Activated T-helper 2 cell treated with anti-CD3 and anti-CD28 coated beads, Interferon-gamma antibody, Interleukin-2, Interleukin-4, amounts not matched to agents 10 μg/mL and 5 μg/mL and 100 μg/mL, durations not matched to agents 14 hours and 24 hours and 36 hours (primary cell): ENCODE results near the gene FN3KRP. TPM values are rescaled to one million over a fixed set of nuclear protein-coding genes. Genes with fewer than 3 reads are reported as not detected.

Experiments
- DNase-seq: peaks from one replicate; pipeline ENCODE4 v3.0.0; 2021; ENCODE audit warnings: low spot score
- H3K27ac Mint-ChIP-seq: one replicate; pipeline ENCODE4 v1.8.0; 2021; ENCODE audit warnings: mixed read lengths
- H3K27me3 Mint-ChIP-seq: one replicate; pipeline ENCODE4 v1.8.0; 2021; ENCODE audit warnings: low read depth, mixed read lengths
- H3K36me3 Mint-ChIP-seq: one replicate; pipeline ENCODE4 v1.8.0; 2021; ENCODE audit warnings: low read depth, mixed read lengths
- H3K4me1 Mint-ChIP-seq: one replicate; pipeline ENCODE4 v1.8.0; 2021; ENCODE audit warnings: low read depth, mixed read lengths
- H3K4me3 Mint-ChIP-seq: one replicate; pipeline ENCODE4 v1.8.0; 2021; ENCODE audit warnings: low read depth, mild to moderate bottlenecking, moderate library complexity, mixed read lengths
- H3K9me3 Mint-ChIP-seq: one replicate; pipeline ENCODE4 v1.8.0; 2021; ENCODE audit warnings: mixed read lengths
- intact Hi-C: fragments of 100-400 bp; cut with micrococcal nuclease; formaldehyde crosslinking; loops from one replicate; pipeline ENCODE4 v1.15.1; 2023
- total RNA-seq: library from RNA; stranded (reverse); gene quantifications from 2 replicates; pipeline ENCODE4 v1.2.3, GENCODE V29; 2022

Gene FN3KRP
- total RNA-seq, 1 donor from 2014 or later = 39.6 TPM

GRCh38 chr17:82703935-82704865, 12.3 kb upstream of the FN3KRP start:
- Mint-ChIP-seq H3K4me3 (no peak overlapping the region), H3K9me3 (no peaks in the 10 kb centered on the region)

GRCh38 chr17:82704886-82705285, 11.6 kb upstream of the FN3KRP start:
- no peaks in the 10 kb centered on the region for H3K36me3 Mint-ChIP-seq
- no peak overlapping the region for H3K27ac Mint-ChIP-seq
- no peak for DNase-seq
- intact Hi-C loops = no loop called here
- H3K9me3 Mint-ChIP-seq = no peaks in the 10 kb centered on the region
- H3K4me1 Mint-ChIP-seq = peaks cover 1% of the 10 kb centered on the region
- no peaks in the 10 kb centered on the region for H3K27me3 Mint-ChIP-seq
- H3K4me3 Mint-ChIP-seq = no peak overlapping the region

More at GRCh38 chr17:82703935-82704865, 12.3 kb upstream of the FN3KRP start:
- intact Hi-C loops = no loop called here
- H3K27me3 Mint-ChIP-seq = peaks cover under 1% of the 10 kb centered on the region
- H3K27ac Mint-ChIP-seq = no peak overlapping the region
- DNase-seq = no peak
- H3K4me1 Mint-ChIP-seq = peaks cover 3% of the 10 kb centered on the region
- H3K36me3 Mint-ChIP-seq = no peaks in the 10 kb centered on the region

GRCh38 chr17:82705756-82706155, 10.8 kb upstream of the FN3KRP start:
- Mint-ChIP-seq H3K36me3 (no peaks in the 10 kb centered on the region), H3K4me3 (no peak overlapping the region), H3K27me3 (no peaks in the 10 kb centered on the region), H3K27ac (no peak overlapping the region), H3K4me1 (peaks cover 1% of the 10 kb centered on the region), H3K9me3 (no peaks in the 10 kb centered on the region)
- intact Hi-C loops = no loop called here
- DNase-seq = no peak

GRCh38 chr17:82709024-82709675, 7.4 kb upstream of the FN3KRP start:
- intact Hi-C loops = no loop called here
- Mint-ChIP-seq H3K4me1 (peaks cover 1% of the 10 kb centered on the region), H3K9me3 (no peaks in the 10 kb centered on the region), H3K27me3 (no peaks in the 10 kb centered on the region), H3K36me3 (no peaks in the 10 kb centered on the region), H3K27ac (no peak overlapping the region), H3K4me3 (no peak overlapping the region)
- DNase-seq = no peak

GRCh38 chr17:82709676-82710498, 6.6 kb upstream of the FN3KRP start:
- Mint-ChIP-seq H3K27me3 (no peaks in the 10 kb centered on the region), H3K36me3 (no peaks in the 10 kb centered on the region), H3K4me3 (no peak overlapping the region), H3K9me3 (no peaks in the 10 kb centered on the region), H3K4me1 (peaks cover 1% of the 10 kb centered on the region), H3K27ac (no peak overlapping the region)
- intact Hi-C loops = no loop called here
- no peak for DNase-seq

GRCh38 chr17:82710499-82711232, 5.8 kb upstream of the FN3KRP start:
- peaks cover 1% of the 10 kb centered on the region for H3K4me1 Mint-ChIP-seq
- H3K36me3 Mint-ChIP-seq = no peaks in the 10 kb centered on the region
- H3K27me3 Mint-ChIP-seq = no peaks in the 10 kb centered on the region
- no peak overlapping the region for H3K27ac Mint-ChIP-seq
- H3K4me3 Mint-ChIP-seq = no peak overlapping the region
- intact Hi-C loops = no loop called here
- DNase-seq = no peak
- H3K9me3 Mint-ChIP-seq = no peaks in the 10 kb centered on the region

GRCh38 chr17:82713071-82713723, 3.3 kb upstream of the FN3KRP start:
- DNase-seq = no peak
- peaks cover 10% of the 10 kb centered on the region for H3K36me3 Mint-ChIP-seq
- no peaks in the 10 kb centered on the region for H3K9me3 Mint-ChIP-seq
- H3K27me3 Mint-ChIP-seq = no peaks in the 10 kb centered on the region
- intact Hi-C loops = no loop called here
- peaks cover 7% of the 10 kb centered on the region for H3K4me1 Mint-ChIP-seq
- H3K27ac Mint-ChIP-seq = no peak overlapping the region
- H3K4me3 Mint-ChIP-seq = peak overlapping the region; percentile 34

- H3K36me3 Mint-ChIP-seq = peaks cover 40% of the 10 kb centered on the region
- H3K4me1 Mint-ChIP-seq = peaks cover 10% of the 10 kb centered on the region
- H3K4me3 Mint-ChIP-seq = peak overlapping the region; percentile 42
- no peaks in the 10 kb centered on the region for H3K27me3 Mint-ChIP-seq
- DNase-seq = no peak
- intact Hi-C loops = no loop called here
- H3K9me3 Mint-ChIP-seq = no peaks in the 10 kb centered on the region
- H3K27ac Mint-ChIP-seq = no peak overlapping the region
Observed at GRCh38 chr17:82718986-82719685, 2.6 kb downstream of the FN3KRP start.

- no peak overlapping the region for H3K27ac Mint-ChIP-seq
- no peak overlapping the region for H3K4me3 Mint-ChIP-seq
- DNase-seq = no peak
- no peaks in the 10 kb centered on the region for H3K27me3 Mint-ChIP-seq
- intact Hi-C loops = no loop called here
- H3K4me1 Mint-ChIP-seq = peaks cover 10% of the 10 kb centered on the region
- peaks cover 40% of the 10 kb centered on the region for H3K36me3 Mint-ChIP-seq
- H3K9me3 Mint-ChIP-seq = no peaks in the 10 kb centered on the region
Observed at GRCh38 chr17:82720204-82720603, 3.7 kb downstream of the FN3KRP start.

GRCh38 chr17:82722341-82723013, 6.0 kb downstream of the FN3KRP start:
- Mint-ChIP-seq H3K4me3 (no peak overlapping the region), H3K9me3 (no peaks in the 10 kb centered on the region), H3K27ac (no peak overlapping the region), H3K36me3 (peaks cover 45% of the 10 kb centered on the region), H3K4me1 (peaks cover 10% of the 10 kb centered on the region), H3K27me3 (no peaks in the 10 kb centered on the region)
- no peak for DNase-seq
- intact Hi-C loops = no loop called here

- H3K36me3 Mint-ChIP-seq = peaks cover 43% of the 10 kb centered on the region
- no peak for DNase-seq
- H3K9me3 Mint-ChIP-seq = no peaks in the 10 kb centered on the region
- H3K4me1 Mint-ChIP-seq = peaks cover 4% of the 10 kb centered on the region
- no peaks in the 10 kb centered on the region for H3K27me3 Mint-ChIP-seq
- intact Hi-C loops = no loop called here
- no peak overlapping the region for H3K4me3 Mint-ChIP-seq
- no peak overlapping the region for H3K27ac Mint-ChIP-seq
Observed at GRCh38 chr17:82723169-82723807, 6.8 kb downstream of the FN3KRP start.
